ENCODE data around the gene ARMC3. TPM values are rescaled to one million over a fixed set of nuclear protein-coding genes. Genes with fewer than 3 reads are reported as not detected.

The ARMC3 gene
- total and polyA plus RNA-seq, 8 donors: 1.6 to 10.0 (median 8.4) TPM; not detected in 1

GRCh38 chr10:23037561-23037960 is 109.7 kb downstream of the ARMC3 start:
- Histone ChIP-seq H3K9me3 (no peaks in the 10 kb centered on the region), H3K27me3 (no peaks in the 10 kb centered on the region), H3K4me1 (no peaks in the 10 kb centered on the region), H3K4me3 (no peak overlapping the region), H3K36me3 (no peaks in the 10 kb centered on the region), H3K27ac (no peak overlapping the region)
- DNase-seq (no peak), ATAC-seq (no peak)
- no peak for TF ChIP-seq CTCF (IDR thresholded peaks at IDR 0.05)
- intact Hi-C loops (cut with DNase I): no loop called here

- no peak for TF ChIP-seq CTCF (IDR thresholded peaks at IDR 0.05)
- ATAC-seq: no peak
- intact Hi-C loops (cut with DNase I): no loop called here
Measured at GRCh38 chr10:23038172-23038571, 110.3 kb downstream of the ARMC3 start.

GRCh38 chr10:23040002-23040401 is 112.1 kb downstream of the ARMC3 start:
- no peak for DNase-seq
- ATAC-seq: no peak
- TF ChIP-seq CTCF (IDR thresholded peaks at IDR 0.05): no peak
- Histone ChIP-seq H3K4me1 (no peaks in the 10 kb centered on the region), H3K4me3 (no peak overlapping the region), H3K9me3 (no peaks in the 10 kb centered on the region), H3K36me3 (no peaks in the 10 kb centered on the region), H3K27me3 (no peaks in the 10 kb centered on the region), H3K27ac (no peak overlapping the region)
- intact Hi-C loops (cut with DNase I): no loop called here

More at GRCh38 chr10:23038172-23038571, 110.3 kb downstream of the ARMC3 start:
- no peaks in the 10 kb centered on the region for H3K9me3 ChIP-seq
- DNase-seq: no peak
- H3K27me3 ChIP-seq: no peaks in the 10 kb centered on the region
- H3K36me3 ChIP-seq: no peaks in the 10 kb centered on the region
- H3K4me3 ChIP-seq: no peak overlapping the region
- no peak overlapping the region for H3K27ac ChIP-seq
- H3K4me1 ChIP-seq: no peaks in the 10 kb centered on the region

- no peak overlapping the region for H3K27ac ChIP-seq
- DNase-seq (peak in 2 of 4 donors; percentile 38 to 54), ATAC-seq (no peak)
- no peaks in the 10 kb centered on the region for H3K4me1 ChIP-seq
- H3K9me3 ChIP-seq: no peaks in the 10 kb centered on the region
- H3K27me3 ChIP-seq: peaks cover 0 to 13% of the 10 kb centered on the region in 2 donors
- H3K4me3 ChIP-seq: no peak overlapping the region
- no peaks in the 10 kb centered on the region for H3K36me3 ChIP-seq
- intact Hi-C loops (cut with DNase I): no loop called here
- TF ChIP-seq CTCF (IDR thresholded peaks at IDR 0.05): no peak
Measured at GRCh38 chr10:23046027-23046426, 118.2 kb downstream of the ARMC3 start.

GRCh38 chr10:23047201-23048050 is 119.6 kb downstream of the ARMC3 start:
- TF ChIP-seq CTCF (IDR thresholded peaks at IDR 0.05): no peak
- no peak for DNase-seq

More at GRCh38 chr10:23047201-23048050, 119.6 kb downstream of the ARMC3 start:
- no peaks in the 10 kb centered on the region for H3K4me1 ChIP-seq
- no peak overlapping the region for H3K4me3 ChIP-seq
- no peak for ATAC-seq
- H3K9me3 ChIP-seq: no peaks in the 10 kb centered on the region
- H3K27me3 ChIP-seq: peaks cover 0 to 13% of the 10 kb centered on the region in 2 donors
- intact Hi-C loops (cut with DNase I): no loop called here
- no peak overlapping the region for H3K27ac ChIP-seq
- H3K36me3 ChIP-seq: no peaks in the 10 kb centered on the region

Data from left lung (tissue), 10 donors.